ENCODE measurements around the gene ASAP2.

Gene ASAP2

DNA sequence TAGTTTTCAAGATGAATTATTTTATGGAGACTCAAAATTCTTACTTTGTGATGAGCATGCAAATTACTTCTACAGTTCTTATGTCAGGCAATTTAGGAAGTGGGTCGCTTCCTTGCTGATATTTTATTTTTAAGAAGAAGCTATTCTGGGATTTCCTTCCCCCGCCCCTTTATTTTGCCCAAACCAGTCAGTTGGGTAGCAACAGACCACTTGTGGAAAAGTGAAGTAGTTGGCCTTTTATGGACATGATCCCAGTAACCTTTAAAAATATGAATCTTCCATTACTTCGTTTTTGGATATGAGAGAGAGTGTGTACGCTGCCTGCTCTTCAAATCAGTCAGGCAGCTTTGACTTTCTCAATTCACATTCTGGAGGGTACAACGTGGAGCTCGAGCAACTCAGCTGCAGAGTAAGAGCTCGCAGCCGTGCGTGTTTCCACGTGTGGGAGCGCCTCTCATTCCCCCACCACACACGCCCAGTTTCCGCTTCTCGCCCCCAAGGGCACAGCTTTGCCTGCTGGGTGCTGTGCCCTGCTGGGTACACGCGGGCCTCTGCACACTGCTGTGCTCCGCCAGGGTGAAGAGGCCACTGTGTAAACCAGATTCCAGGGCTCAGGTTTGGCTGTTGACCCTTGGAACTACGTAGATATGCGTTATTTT, 124.1 kb downstream of the ASAP2 start:
- DNase-seq, result no peak

- DNase-seq, result no peak
Measured at GRCh38 chr2:9331704-9332103, 125.1 kb downstream of the ASAP2 start.

GRCh38 chr2:9332136-9332852, 125.7 kb downstream of the ASAP2 start:
- no peak for DNase-seq

DNA sequence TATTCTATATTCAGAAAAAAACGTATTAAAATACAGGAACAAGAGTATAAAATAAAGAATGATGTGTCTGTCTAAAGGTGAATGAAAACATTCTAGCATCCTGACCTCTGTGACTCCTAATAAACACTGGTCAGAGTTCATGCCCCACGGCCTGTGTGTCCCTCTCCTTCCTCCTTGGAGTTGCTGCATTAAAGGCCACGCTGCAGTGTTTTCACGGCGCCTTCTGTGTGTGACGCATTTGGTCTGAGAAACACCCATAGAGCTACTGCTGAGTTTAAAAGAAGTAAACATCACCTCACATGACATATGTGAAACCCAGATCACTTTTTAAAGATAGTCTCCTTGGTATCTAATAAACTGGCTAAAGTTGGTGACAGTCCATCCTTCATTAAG, 126.2 kb downstream of the ASAP2 start:
- no peak for DNase-seq

DNA sequence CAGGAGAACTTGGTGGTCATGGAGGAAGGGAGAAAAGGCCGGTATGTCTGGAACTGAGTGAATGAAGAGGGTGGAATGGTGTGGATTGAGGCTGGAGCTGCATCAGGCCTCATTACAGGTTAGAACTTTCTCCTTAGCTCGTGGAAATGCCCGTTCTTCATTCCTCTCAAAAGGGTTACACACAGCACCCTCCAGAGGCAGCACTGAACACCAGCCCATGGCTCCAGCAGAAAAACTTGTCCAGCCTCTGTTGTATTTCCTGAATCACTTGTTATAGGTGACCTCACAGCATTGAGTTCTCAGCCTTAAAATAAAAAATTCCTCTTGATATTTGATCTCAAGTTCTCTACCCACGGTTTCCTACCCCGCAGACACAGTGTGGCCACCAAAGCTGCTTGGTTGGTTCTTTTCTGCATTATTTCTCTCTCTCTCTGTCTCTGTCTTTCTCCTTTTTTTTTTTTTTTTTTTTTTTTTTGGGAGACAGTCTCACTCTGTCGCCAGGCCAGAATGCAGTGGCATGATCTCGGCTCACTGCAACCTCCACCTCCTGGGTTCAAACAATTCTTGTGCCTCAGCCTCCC, 127.1 kb downstream of the ASAP2 start:
- no peak for DNase-seq

- DNase-seq, result no peak
Measured at GRCh38 chr2:9334761-9335160, 128.1 kb downstream of the ASAP2 start.

GRCh38 chr2:9335322-9335832, 128.8 kb downstream of the ASAP2 start:
- no peak for DNase-seq

DNA sequence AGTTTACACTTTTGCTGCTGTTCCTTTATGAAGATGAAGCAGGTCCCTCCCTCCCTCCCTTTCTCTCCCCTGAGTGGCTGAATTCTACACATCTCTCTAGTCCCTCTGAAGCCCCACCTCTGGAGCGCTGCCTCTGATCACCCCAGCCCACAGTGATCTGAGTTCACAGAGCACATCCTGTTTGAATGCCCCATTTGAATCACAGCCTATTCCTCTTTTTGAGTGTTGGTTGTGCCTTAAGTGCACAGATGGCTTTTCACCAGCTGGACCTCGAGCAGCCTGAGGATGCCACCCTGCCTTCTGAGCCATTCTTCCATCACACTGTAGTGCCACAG, 129.6 kb downstream of the ASAP2 start:
- DNase-seq, result no peak

DNA sequence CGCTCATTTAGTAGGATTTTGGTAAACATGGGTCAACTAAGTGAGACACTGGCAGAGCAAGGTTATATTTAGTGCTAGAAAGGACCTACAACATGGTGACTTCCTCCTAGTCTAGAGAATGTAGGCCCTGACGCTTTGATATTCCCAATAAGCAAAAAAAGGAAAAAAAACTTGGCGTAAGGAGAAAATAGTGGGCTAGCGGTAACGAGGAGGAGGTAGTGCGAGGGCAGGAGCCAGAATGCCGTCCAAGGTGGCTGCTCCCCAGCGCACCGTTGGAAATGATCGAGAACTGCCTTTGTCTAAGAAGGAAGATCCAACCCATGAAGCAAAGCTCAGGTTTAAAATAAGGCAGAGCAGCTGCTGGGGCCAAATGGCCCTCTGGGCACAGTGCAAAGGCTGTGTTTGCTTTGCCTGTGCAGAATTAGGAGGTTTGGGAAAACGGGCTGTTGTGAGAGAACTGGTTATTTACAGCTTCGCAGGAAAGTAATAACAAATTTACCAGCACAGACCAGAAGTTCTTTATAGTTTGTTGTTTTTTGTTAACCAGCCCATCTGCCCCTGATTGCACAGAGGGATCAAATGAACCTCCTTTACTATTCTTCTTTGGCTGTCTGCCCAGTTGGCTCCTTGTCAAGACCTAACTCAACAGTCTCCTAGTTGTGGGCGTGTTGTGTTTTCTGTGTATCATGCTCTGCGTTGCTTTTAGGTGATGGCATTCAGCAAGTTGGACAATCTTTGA, 130.1 kb downstream of the ASAP2 start:
- DNase-seq, result no peak

DNA sequence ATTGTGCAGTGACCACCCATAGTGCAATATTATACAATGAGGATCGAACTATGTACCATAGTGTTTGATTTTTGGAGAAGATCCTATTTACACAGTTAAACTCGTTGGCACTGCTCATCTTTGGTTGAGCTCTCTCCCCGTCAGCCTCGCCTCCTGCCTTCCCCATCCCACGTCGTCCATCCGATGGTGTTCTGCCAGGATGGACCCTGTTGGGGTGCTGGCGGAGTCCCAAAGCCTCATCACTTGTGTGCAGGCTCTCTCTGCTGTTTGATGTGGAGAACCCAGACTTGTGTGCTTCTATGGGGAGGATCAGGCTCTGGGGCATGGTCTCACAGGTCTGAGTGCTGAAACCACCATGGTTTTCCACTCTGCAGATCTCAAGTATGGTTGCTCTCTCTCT, 131.3 kb downstream of the ASAP2 start:
- no peak for DNase-seq

DNA sequence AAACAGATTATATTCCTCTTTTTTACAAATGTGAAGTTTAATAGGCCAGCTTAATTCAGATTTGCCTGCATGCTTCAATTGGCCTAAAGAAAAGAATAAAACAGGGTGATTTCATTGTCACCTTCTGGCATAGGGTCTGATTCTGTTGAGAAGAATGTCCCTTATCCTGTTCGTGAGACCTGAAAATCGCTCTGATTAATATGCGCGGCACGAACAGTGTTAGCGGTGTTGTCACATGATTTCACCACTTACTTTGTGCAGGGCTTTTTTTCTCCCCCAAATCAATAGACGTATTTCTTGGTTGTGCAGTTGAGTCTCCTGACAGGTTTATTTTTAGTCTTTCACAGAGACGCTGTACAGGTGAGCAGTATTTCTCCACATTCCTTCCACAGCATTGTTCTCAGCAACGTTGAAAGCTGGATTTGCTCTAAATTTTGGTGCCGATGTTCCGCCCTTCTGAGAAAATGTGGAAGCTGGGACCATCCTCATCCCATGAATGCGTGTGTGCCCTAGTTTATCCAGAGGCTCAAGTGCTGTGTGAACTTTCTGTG, 134.8 kb downstream of the ASAP2 start:
- DNase-seq, result no peak

DNA sequence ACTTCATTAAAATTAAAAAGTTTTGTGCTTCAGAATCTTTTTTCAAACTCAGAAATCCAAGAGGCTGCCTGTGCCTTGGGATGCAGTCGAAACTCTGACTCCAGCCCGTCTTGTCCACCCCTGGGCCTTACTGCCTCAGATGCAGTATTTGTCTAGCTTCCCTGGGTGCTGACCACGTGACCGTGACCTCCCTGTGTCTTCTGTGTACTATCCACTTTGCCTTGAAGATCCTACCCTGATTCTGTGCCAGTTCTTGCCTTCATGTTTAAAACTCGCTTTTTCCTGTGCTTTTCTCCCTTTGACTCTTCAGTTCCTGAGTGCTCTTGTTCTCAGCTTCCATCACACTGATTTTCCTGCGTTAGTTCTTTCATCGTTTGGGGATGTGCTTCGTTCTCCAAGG, 136.0 kb downstream of the ASAP2 start:
- DNase-seq, result no peak

GRCh38 chr2:9343524-9343923, 136.9 kb downstream of the ASAP2 start:
- DNase-seq, result no peak

GRCh38 chr2:9344434-9344833, 137.8 kb downstream of the ASAP2 start:
- no peak for DNase-seq

DNA sequence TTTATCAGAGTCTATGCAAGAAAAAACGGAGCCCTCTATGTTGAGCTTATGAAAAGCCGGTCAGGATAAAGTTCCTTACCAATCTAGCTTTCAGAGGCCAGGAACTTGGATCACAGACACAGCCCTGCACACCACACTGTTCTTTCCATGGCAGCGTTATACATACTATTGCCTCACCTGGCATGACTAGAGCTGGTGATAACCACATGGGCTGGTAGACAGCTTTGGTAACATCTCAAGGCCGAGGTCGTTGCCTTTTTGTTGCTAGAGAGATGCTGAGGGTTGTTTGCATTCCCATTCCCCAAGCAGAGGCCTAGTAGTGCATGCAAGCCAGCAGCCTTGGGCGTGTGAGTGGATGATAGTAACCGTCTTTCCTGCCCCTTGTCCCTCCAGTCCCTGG, 138.7 kb downstream of the ASAP2 start:
- DNase-seq, result no peak

DNA sequence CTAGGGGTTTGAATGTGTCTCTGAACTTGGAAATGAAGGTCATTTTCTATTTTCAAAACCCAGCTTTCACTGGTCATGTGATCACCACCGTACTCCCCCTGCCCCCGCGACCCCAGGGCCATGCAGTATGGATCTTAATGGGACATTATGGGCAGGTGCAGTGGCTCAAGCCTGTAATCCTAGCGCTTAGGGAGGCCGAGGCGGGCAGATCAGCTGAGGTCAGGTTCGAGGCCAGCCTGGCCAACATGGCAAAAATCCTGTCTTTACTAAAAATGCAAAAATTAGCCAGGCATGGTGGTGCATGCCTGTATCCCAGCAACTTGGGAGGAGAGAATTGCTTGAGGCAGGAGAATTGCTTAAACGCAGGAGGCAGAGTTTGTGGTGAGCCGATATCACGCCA, 139.4 kb downstream of the ASAP2 start:
- DNase-seq, result no peak

DNA sequence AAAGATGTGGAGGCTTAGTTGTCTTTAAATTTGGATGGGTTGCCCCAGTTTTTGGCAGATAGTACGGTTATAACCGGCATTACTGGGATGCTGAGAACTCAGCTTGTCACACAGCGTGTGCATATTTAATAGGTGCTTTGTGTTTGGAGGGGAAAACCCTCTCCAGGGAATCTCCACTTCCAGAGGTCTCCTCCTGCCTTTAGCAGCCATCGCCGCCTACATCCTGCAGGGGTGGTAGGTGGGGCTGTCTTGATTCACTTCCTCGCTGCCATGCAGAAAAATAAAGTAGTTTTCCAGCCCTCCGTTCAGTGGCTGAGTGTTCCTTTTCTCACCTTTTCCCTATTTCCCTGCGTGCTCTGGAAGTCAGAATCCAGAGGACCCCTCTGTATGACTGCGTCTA, 140.3 kb downstream of the ASAP2 start:
- no peak for DNase-seq

DNA sequence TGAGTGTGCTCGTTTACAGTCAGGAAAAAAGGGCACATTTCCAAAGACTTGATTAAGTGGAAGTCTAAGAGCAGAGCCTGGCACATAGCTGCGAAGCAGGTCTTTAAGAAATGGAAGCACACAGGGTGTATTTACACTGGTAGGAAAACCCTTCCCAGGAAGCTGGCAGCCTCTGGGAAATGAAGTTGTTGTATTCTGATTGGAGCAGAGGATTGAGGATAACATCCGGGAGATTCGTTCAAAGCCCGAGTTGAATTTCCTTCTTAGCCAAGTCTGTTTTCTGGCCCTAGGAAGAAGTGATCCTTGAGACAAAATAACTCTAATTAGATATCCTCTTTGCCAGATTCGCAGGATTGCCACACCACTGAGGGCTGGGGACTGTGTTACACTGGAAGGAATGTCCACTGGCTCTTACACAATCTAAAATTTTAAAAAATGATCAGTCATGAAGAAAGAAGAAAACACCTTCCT, 140.8 kb downstream of the ASAP2 start:
- DNase-seq, result no peak

GRCh38 chr2:9354318-9354717, 147.7 kb downstream of the ASAP2 start:
- DNase-seq, result no peak

GRCh38 chr2:9355270-9355669, 148.7 kb downstream of the ASAP2 start:
- no peak for DNase-seq

DNA sequence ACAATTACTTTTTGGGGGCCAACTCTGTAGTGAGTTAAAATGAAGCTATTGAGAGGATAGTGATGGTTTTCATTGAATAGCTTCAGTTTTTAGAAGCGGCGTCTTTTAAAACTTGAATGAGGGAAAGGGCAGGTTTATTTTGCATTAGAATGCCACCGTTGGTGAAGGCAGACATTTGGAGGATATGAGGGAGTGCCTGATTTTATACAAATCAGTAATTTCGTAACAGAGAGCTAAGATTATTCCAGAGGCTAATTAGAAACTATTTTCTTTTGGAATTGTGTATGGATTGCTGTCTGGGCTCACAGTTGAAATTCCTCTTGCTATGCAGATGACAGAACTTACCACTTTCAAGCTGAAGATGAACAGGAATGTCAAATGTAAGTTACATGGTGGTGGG, 149.1 kb downstream of the ASAP2 start:
- no peak for DNase-seq

DNA sequence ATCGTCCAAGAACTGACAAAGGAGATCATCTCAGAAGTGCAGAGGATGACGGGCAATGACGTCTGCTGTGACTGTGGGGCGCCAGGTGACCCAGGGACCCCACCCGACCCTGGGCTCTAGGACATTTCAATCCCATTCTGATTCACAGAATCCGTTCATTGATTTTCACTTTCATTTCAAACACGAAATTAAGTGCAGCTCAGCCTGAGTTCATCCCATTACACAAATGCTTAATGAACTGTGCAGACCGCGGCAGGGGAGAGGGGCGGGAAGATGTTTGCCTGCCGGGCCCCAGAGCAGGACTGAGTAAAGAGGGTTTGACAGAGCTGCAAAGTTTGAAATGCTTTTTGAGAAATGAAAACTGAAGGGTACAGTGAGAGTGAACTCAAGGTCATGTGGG, 149.6 kb downstream of the ASAP2 start:
- no peak for DNase-seq

DNA sequence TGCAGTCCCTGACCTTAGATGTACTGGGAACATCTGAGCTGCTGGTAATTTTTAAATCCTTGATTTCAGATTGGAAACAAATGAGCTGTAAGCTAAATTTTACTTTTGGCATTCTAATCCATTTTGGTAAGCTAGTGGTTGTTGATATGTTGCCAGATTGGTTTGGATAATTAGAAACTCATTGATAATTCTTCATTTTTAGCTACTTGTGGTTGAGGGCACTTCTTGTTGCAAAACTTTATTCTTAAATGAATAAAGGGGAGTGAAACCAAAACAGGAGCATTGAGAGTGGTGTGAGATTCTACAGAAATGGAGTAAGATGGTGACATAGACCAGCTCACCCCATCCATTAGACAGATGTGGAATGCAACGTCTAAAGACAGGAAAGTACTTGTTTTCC, 152.2 kb downstream of the ASAP2 start:
- no peak for DNase-seq

All from CD4-positive, alpha-beta T cell treated with Interleukin-17A for 4 hours (primary cell).